Stimulated activated CD4-positive, alpha-beta T cell treated with anti-CD3 and anti-CD28 coated beads, Interleukin-2, amount 100 ng/mL, for 4 hours (primary cell): ENCODE measurements around the gene TRIM41.

ENCODE experiments used
- DNase-seq: peaks from one replicate; pipeline ENCODE4 v3.0.0-alpha.2; 2020; ENCODE audit warnings: low read depth

The TRIM41 gene

GRCh38 chr5:181233088-181233800, 10.2 kb downstream of the TRIM41 start:
- DNase-seq = no peak

GRCh38 chr5:181233801-181234454, 10.8 kb downstream of the TRIM41 start:
- DNase-seq = no peak

GRCh38 chr5:181234455-181235306, 11.6 kb downstream of the TRIM41 start:
- DNase-seq = no peak

- DNase-seq = no peak
These were observed 12.2 kb downstream of the TRIM41 start for GRCh38 chr5:181235323-181235688.

GRCh38 chr5:181235689-181236366, 12.7 kb downstream of the TRIM41 start:
- no peak for DNase-seq

- no peak for DNase-seq
These were observed 13.4 kb downstream of the TRIM41 start for GRCh38 chr5:181236471-181236870.

GRCh38 chr5:181236954-181237641, 14.0 kb downstream of the TRIM41 start:
- DNase-seq = no peak

GRCh38 chr5:181237729-181238385, 14.8 kb downstream of the TRIM41 start:
- DNase-seq = no peak

GRCh38 chr5:181239062-181239663, 16.1 kb downstream of the TRIM41 start:
- no peak for DNase-seq

- DNase-seq = no peak
These were observed 18.4 kb downstream of the TRIM41 start for GRCh38 chr5:181241393-181241975.

GRCh38 chr5:181242031-181242451, 19.0 kb downstream of the TRIM41 start:
- DNase-seq = no peak

- no peak for DNase-seq
These were observed 20.0 kb downstream of the TRIM41 start for GRCh38 chr5:181243018-181243563.

GRCh38 chr5:181243564-181244343, 20.7 kb downstream of the TRIM41 start, which contains the start of gene RACK1:
TSS of gene RACK1 (minus strand) at chr5:181243906. CDS start at chr5:181243800, 106 bp downstream.
- peak; percentile 83 for DNase-seq

- DNase-seq = no peak
These were observed 22.6 kb downstream of the TRIM41 start for GRCh38 chr5:181245427-181246275.

- peak; percentile 56 for DNase-seq
These were observed 23.4 kb downstream of the TRIM41 start for GRCh38 chr5:181246276-181247049.

GRCh38 chr5:181248277-181248676, 25.2 kb downstream of the TRIM41 start:
- no peak for DNase-seq

GRCh38 chr5:181255276-181255675, 32.2 kb downstream of the TRIM41 start:
- no peak for DNase-seq
